Prostate gland (tissue), 2 donors: ENCODE results near the gene TEX52.
"Not testable (repeated sequence)": the region's sequence is repeated elsewhere in the genome, so short reads cannot be mapped to it uniquely, and the experiment has no call there.

Source experiments
- POLR2A ChIP-seq: fragments of 450-650 bp; IDR thresholded peaks from one replicate; pipeline ENCODE4 v1.6.1; 2016; ENCODE audit warnings: antibody characterized with exemption, mild to moderate bottlenecking
- POLR2AphosphoS5 ChIP-seq: sonication (generic); formaldehyde crosslinking; IDR thresholded peaks from one replicate; pipeline ENCODE4 v1.6.1; 2017; ENCODE audit warnings: antibody characterized with exemption
- TF ChIP-seq, protein P1 (sequence below), 4 experiments: fragments of 200-600 bp in 2 of 4; fragments of 450-650 bp in 2 of 4; sonication (generic) in 2 of 4; IDR thresholded peaks; 1 replicate in 3 of 4; 2 replicates in 1 of 4; pipeline ENCODE4 v1.5.1; 2016 to 2019; ENCODE audit warnings: antibody characterized with exemption in 4 of 4, mild to moderate bottlenecking in 2 of 4, moderate library complexity in 2 of 4

DNA sequence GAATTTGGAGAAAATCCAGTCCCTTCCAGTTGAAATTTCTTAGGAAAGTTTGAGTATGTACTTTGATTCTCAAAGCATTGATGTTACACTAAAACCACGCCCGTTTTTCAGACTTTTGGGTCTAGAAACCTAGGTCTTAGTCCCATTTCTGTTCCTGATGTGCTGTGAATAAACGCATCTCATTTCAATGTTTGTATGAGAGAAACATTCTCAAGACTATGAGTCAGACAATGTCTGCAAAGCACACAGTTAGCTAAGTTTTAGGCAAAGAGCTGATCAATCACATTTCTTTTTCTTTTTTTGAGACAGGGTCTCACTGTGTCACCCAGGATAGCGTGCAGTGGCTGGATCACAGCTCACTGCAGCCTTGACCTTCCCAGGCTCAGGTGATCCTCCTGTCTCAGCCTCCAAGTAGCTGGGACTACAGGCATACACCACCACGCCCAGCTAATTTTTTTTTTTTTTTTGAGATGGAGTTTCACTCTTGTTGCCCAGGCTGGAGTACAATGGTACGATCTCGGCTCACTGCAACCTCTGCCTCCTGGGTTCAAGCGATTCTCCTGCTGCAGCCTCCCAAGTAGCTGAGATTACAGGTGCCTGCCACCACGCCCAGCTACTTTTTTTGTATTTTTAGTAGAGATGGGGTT lies 12.3 kb upstream of the TEX52 start:
- TF ChIP-seq POLR2A, POLR2AphosphoS5: not testable (repeated sequence)
- TF ChIP-seq, protein P1, sequence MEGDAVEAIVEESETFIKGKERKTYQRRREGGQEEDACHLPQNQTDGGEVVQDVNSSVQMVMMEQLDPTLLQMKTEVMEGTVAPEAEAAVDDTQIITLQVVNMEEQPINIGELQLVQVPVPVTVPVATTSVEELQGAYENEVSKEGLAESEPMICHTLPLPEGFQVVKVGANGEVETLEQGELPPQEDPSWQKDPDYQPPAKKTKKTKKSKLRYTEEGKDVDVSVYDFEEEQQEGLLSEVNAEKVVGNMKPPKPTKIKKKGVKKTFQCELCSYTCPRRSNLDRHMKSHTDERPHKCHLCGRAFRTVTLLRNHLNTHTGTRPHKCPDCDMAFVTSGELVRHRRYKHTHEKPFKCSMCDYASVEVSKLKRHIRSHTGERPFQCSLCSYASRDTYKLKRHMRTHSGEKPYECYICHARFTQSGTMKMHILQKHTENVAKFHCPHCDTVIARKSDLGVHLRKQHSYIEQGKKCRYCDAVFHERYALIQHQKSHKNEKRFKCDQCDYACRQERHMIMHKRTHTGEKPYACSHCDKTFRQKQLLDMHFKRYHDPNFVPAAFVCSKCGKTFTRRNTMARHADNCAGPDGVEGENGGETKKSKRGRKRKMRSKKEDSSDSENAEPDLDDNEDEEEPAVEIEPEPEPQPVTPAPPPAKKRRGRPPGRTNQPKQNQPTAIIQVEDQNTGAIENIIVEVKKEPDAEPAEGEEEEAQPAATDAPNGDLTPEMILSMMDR (IDR thresholded peaks at IDR 0.05) = not testable (repeated sequence)
